ENCODE data around the gene TMEM8B. TPM values are rescaled to one million over a fixed set of nuclear protein-coding genes. Genes with fewer than 3 reads are reported as not detected.
A peak's percentile ranks its signal among the peaks of the same experiment; 100 is the strongest.

TMEM8B gene
- total and polyA plus RNA-seq, 2 of the 8 experiments (the other 6 are each of a cell fraction or from before 2014, with no cell fraction given), result 7.5 to 10.4 TPM

GRCh38 chr9:35826071-35826701 is 2.8 kb upstream of the TMEM8B start:
- H3K9ac ChIP-seq (replicated peaks in 1 of 4; ENCODE audit: extremely low read depth in 1 of 4, low read depth in 3 of 4, low read length in 3 of 4), result no peak overlapping the region
- 68% methylated on average over 4 of the region's 4 CpGs; no CpG with 5 or more reads in 1 of the 2 experiments for WGBS, 2 experiments (ENCODE audit: extremely low coverage in 1 of 2, insufficient coverage in 1 of 2, insufficient read length in 1 of 2, insufficient replicate concordance in 2 of 2, low coverage in 1 of 2, low lambda C conversion rate in 2 of 2, missing lambda C conversion rate in 1 of 2)
- H3K23ac ChIP-seq (ENCODE audit: insufficient read length), result no peak overlapping the region
- H3K27ac ChIP-seq (ENCODE audit: low read depth, low read length), result no peak overlapping the region
- peak overlapping the region; percentile 84; the same call in 1 of the 2 replicates for H2BK12ac ChIP-seq (ENCODE audit: low read depth, low read length)
- ChIA-PET CTCF (ENCODE audit: partially characterized antibody) (interaction anchor here (0.5 to 10.6 kb wide), 48 partner anchors 8 to 687 kb away, joined by 3 to 172 read pairs (median 4); partner anchors contain the start of genes CREB3, GBA2, HINT2 and HRCT1), POLR2A (ENCODE audit: partially characterized antibody) (interaction anchor here (0.6 to 1.3 kb wide), 2 partner anchors 12 to 20 kb away, joined by 4 read pairs; partner anchors contain the start of gene HINT2)
- no peaks in the 10 kb centered on the region for H3K79me1 ChIP-seq (ENCODE audit: low read depth, low read length)
- H3K4ac ChIP-seq (replicated peaks; ENCODE audit: insufficient read length, low read depth, low read length), result no peak overlapping the region
- peak overlapping the region; percentile 73; the same call in 1 of the 2 replicates for H2BK5ac ChIP-seq (ENCODE audit: low read depth, low read length)
- peak overlapping the region; percentile 68 for H2AFZ ChIP-seq (ENCODE audit: low read length)
- H2BK120ac ChIP-seq (replicated peaks; ENCODE audit: low read depth, low read length), result peak overlapping the region; percentile 68
- no peaks in the 10 kb centered on the region for H3K9me3 ChIP-seq (ENCODE audit: insufficient read depth in 2 of 2, low read depth in 1 of 2, low read length in 1 of 2)
- DNase-seq (ENCODE audit: low read depth in 1 of 2, low spot score in 2 of 2) (peak in 1 of 2 experiments; percentile 58), FAIRE-seq (peak; percentile 85)
- TF ChIP-seq CTCF (IDR thresholded peaks at IDR 0.05; ENCODE audit: control extremely low read depth in 1 of 3, insufficient read depth in 1 of 3, low read depth in 1 of 3, low read length in 3 of 3) (peak; percentile 34 to 78 (median 59)), SRF (IDR thresholded peaks at IDR 0.05; ENCODE audit: low read depth, low read length) (no peak), PHF8 (conservative IDR thresholded peaks at IDR 0.05; ENCODE audit: low read depth, low read length) (no peak), RAD21 (IDR thresholded peaks at IDR 0.05 in 1 of 2, conservative IDR thresholded peaks at IDR 0.05 in 1 of 2; ENCODE audit: low read depth in 2 of 2, low read length in 2 of 2) (peak; percentile 62 to 69), HDAC6 (IDR thresholded peaks at IDR 0.05; ENCODE audit: low read depth, low read length) (no peak)
- H2BK15ac ChIP-seq (ENCODE audit: low read length), result 0 out of 2 replicates have a peak overlapping the region, but pooled peaks have one; percentile 88
- no peak overlapping the region for H3K4me2 ChIP-seq (ENCODE audit: insufficient read depth in 1 of 2, low read depth in 2 of 2, low read length in 2 of 2)
- no peak overlapping the region for H3K18ac ChIP-seq (ENCODE audit: extremely low read depth, low read length)
- H3K14ac ChIP-seq (ENCODE audit: insufficient read length), result no peak overlapping the region
- peak overlapping the region; percentile 78 for H4K91ac ChIP-seq (replicated peaks; ENCODE audit: insufficient read length, low read length)
- H3K56ac ChIP-seq (replicated peaks; ENCODE audit: insufficient read length, low read depth, low read length), result no peak overlapping the region
- H4K20me1 ChIP-seq (replicated peaks in 1 of 2; ENCODE audit: control insufficient read depth in 1 of 2, insufficient read depth in 2 of 2, low read length in 2 of 2), result no peaks in the 10 kb centered on the region
- peaks cover 10% of the 10 kb centered on the region for H3K23me2 ChIP-seq (ENCODE audit: low read depth, low read length)
- H3K36me3 ChIP-seq (ENCODE audit: control insufficient read depth in 2 of 4, insufficient read depth in 4 of 4, low read length in 3 of 4), result no peaks in the 10 kb centered on the region
- H3K79me2 ChIP-seq (ENCODE audit: control insufficient read depth in 1 of 2, insufficient read depth in 2 of 2, low read length in 2 of 2), result no peaks in the 10 kb centered on the region
- 0 out of 2 replicates have a peak overlapping the region, but pooled peaks have one; percentile 24 for H2BK20ac ChIP-seq (ENCODE audit: low read length)
- H3K4me1 ChIP-seq (replicated peaks in 1 of 4; ENCODE audit: control insufficient read depth in 3 of 4, insufficient read depth in 4 of 4, low read length in 3 of 4), result peaks cover 2 to 18% (median 9%) of the 10 kb centered on the region in 4 experiments; a peak in 6 of 7 replicates
- H3K27me3 ChIP-seq (replicated peaks in 1 of 4; ENCODE audit: control insufficient read depth in 3 of 4, extremely low read depth in 1 of 4, insufficient read depth in 3 of 4, low read length in 3 of 4), result no peaks in the 10 kb centered on the region
- no peak overlapping the region for H4K8ac ChIP-seq (ENCODE audit: extremely low read depth, insufficient read depth, low read length)
- H4K5ac ChIP-seq (ENCODE audit: insufficient read length, low read depth, low read length), result no peak overlapping the region
- no peak overlapping the region for H3K4me3 ChIP-seq (ENCODE audit: extremely low read depth in 1 of 4, insufficient read depth in 2 of 4, low read depth in 3 of 4, low read length in 4 of 4)
- H2AK5ac ChIP-seq (ENCODE audit: low read depth, low read length), result no peak overlapping the region
